DOHH2 (cell line): ENCODE data around the gene FMOD.

Experiments used
- H3F3A ChIP-seq: fragments of 200-600 bp; sonication (generic), shearing (Covaris generic); 2 replicates; pipeline ENCODE4 v1.6.0; 2016; ENCODE audit warnings: antibody characterized with exemption, mild to moderate bottlenecking; ENCODE audit not compliant: control insufficient read depth, insufficient read depth
- H3K27ac ChIP-seq: fragments of 200-600 bp; sonication (generic); 2 replicates; pipeline ENCODE4 v1.5.1; 2014; ENCODE audit warnings: low read depth, mild to moderate bottlenecking, low read length, moderate library complexity
- H3K27me3 ChIP-seq: fragments of 200-600 bp; sonication (generic); 2 replicates; pipeline ENCODE4 v1.6.1; 2014; ENCODE audit warnings: mild to moderate bottlenecking, low read length, mixed read lengths; ENCODE audit not compliant: control insufficient read depth
- H3K36me3 ChIP-seq: fragments of 200-600 bp; sonication (generic); 2 replicates; pipeline ENCODE4 v1.6.1; 2014; ENCODE audit warnings: mild to moderate bottlenecking, low read length, moderate library complexity, mixed read lengths; ENCODE audit not compliant: control insufficient read depth
- H3K4me1 ChIP-seq: fragments of 200-600 bp; sonication (generic); 2 replicates; pipeline ENCODE4 v1.6.1; 2014; ENCODE audit warnings: mild to moderate bottlenecking, low read length, mixed read lengths; ENCODE audit not compliant: control insufficient read depth
- H3K4me2 ChIP-seq: fragments of 200-600 bp; sonication (generic); 2 replicates; pipeline ENCODE4 v1.6.0; 2014; ENCODE audit warnings: mild to moderate bottlenecking, low read length, moderate library complexity
- H3K4me3 ChIP-seq: fragments of 200-600 bp; sonication (generic); 2 replicates; pipeline ENCODE4 v1.5.1; 2014; ENCODE audit warnings: mild to moderate bottlenecking, low read length, mixed read lengths
- H3K79me2 ChIP-seq: fragments of 200-600 bp; sonication (generic); 2 replicates; pipeline ENCODE4 v1.6.1; 2014; ENCODE audit warnings: mild to moderate bottlenecking, low read length, mixed read lengths; ENCODE audit not compliant: control insufficient read depth
- H3K9me2 ChIP-seq: fragments of 200-600 bp; sonication (generic); replicated peaks from 2 replicates; pipeline ENCODE4 v1.6.1; 2014; ENCODE audit warnings: mild to moderate bottlenecking, low read length, mixed read lengths; ENCODE audit not compliant: control insufficient read depth
- H3K9me3 ChIP-seq: fragments of 200-600 bp; sonication (generic); 2 replicates; pipeline ENCODE4 v1.6.1; 2014; ENCODE audit warnings: antibody characterized with exemption, low read length, mixed read lengths; ENCODE audit not compliant: control insufficient read depth, insufficient read depth
- H4K20me1 ChIP-seq: fragments of 200-600 bp; sonication (generic); 2 replicates; pipeline ENCODE4 v1.6.0; 2014; ENCODE audit warnings: low read depth, mild to moderate bottlenecking, antibody characterized with exemption, low read length, moderate library complexity; ENCODE audit not compliant: control insufficient read depth, insufficient read depth
- EZH2phosphoT487 ChIP-seq: fragments of 200-600 bp; sonication (generic); IDR thresholded peaks from 2 replicates; pipeline ENCODE4 v1.6.1; 2017; ENCODE audit warnings: borderline replicate concordance, mild to moderate bottlenecking, antibody characterized with exemption, low read length, moderate library complexity, mixed read lengths
- TF ChIP-seq, protein P1 (sequence below): fragments of 200-600 bp; sonication (generic); IDR thresholded peaks from one replicate; pipeline ENCODE4 v1.5.1; 2014; ENCODE audit warnings: antibody characterized with exemption, mild to moderate bottlenecking, low read depth, low read length; ENCODE audit not compliant: poor library complexity, severe bottlenecking

Gene FMOD

DNA sequence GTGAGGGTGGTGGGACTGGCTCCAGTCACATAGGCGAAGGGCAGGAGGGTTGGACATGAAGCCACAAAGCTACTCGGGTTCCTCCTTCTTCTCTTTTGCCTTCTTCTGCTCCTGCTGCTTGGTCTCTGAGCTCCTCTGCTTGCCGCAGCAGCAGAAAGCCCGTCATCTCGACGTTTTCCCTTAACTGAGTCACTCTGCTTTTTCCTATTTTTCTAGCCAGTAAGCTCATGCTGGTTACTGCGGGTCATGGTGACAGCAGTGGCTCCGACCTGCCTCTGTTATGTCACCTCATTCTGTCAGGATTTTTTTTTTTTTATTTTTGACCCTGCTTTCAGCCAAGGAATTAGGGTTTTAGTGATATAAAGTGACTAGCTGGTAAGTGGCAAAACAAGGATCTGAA lies 2.6 kb upstream of the FMOD start:
- H4K20me1 ChIP-seq = no peaks in the 10 kb centered on the region

DNA sequence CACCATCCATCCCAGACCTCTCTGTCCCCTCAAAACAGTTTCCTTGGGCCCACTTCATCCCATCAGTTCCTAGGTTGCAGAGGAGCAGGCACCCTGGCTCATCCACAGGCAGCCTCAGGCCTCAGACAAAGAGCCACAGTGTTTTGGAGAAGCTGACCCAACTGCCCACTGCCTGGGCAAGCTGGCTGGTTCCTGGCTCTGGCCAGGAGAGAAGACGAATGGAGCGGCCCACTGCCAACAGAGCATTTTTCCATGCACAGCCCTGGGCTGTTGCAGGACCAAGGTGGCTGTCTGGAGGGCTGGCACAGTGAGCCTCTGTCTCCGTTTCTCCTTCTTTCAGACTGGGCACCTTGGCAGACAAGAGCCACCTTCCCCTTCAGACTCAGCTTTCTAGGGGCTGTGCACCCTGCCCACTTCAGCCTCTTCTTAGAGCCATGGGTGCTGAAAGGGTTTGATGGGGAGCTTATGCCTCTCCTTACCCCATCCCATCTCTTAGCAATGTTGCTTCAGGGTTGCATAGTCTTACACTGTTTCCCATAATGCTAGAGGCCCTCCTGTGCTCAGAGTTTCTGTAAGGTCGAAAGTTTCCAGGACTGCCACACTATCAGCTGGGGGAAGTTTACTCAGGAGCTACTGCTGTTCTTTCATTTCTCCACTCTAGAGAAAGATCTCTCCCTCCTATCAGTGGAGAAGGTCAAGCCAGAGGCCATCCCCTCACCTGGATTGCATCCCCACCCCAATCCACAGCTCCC lies 973 bp downstream of the FMOD start:
- H3K27me3 ChIP-seq = peaks cover 28% of the 10 kb centered on the region
- H3K9me3 ChIP-seq = no peaks in the 10 kb centered on the region
- H3K36me3 ChIP-seq = no peaks in the 10 kb centered on the region
- no peak overlapping the region for H3K27ac ChIP-seq
- H4K20me1 ChIP-seq = no peaks in the 10 kb centered on the region
- H3K79me2 ChIP-seq = no peaks in the 10 kb centered on the region
- H3F3A ChIP-seq = no peaks in the 10 kb centered on the region
- no peak overlapping the region for H3K4me3 ChIP-seq
- H3K9me2 ChIP-seq = no peaks in the 10 kb centered on the region
- H3K4me1 ChIP-seq = peaks cover 10% of the 10 kb centered on the region
- no peak overlapping the region for H3K4me2 ChIP-seq
- TF ChIP-seq EZH2phosphoT487 = no peak
- TF ChIP-seq, protein P1, sequence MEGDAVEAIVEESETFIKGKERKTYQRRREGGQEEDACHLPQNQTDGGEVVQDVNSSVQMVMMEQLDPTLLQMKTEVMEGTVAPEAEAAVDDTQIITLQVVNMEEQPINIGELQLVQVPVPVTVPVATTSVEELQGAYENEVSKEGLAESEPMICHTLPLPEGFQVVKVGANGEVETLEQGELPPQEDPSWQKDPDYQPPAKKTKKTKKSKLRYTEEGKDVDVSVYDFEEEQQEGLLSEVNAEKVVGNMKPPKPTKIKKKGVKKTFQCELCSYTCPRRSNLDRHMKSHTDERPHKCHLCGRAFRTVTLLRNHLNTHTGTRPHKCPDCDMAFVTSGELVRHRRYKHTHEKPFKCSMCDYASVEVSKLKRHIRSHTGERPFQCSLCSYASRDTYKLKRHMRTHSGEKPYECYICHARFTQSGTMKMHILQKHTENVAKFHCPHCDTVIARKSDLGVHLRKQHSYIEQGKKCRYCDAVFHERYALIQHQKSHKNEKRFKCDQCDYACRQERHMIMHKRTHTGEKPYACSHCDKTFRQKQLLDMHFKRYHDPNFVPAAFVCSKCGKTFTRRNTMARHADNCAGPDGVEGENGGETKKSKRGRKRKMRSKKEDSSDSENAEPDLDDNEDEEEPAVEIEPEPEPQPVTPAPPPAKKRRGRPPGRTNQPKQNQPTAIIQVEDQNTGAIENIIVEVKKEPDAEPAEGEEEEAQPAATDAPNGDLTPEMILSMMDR = no peak

More for the DNA sequence above, 2.6 kb upstream of the FMOD start:
- H3K36me3 ChIP-seq = no peaks in the 10 kb centered on the region
- no peaks in the 10 kb centered on the region for H3K9me3 ChIP-seq
- no peaks in the 10 kb centered on the region for H3K9me2 ChIP-seq
- TF ChIP-seq, protein P1 = no peak
- no peaks in the 10 kb centered on the region for H3F3A ChIP-seq
- no peak overlapping the region for H3K27ac ChIP-seq
- H3K4me1 ChIP-seq = peaks cover 10% of the 10 kb centered on the region
- no peaks in the 10 kb centered on the region for H3K79me2 ChIP-seq
- H3K4me3 ChIP-seq = no peak overlapping the region
- no peak overlapping the region for H3K4me2 ChIP-seq
- peaks cover 41% of the 10 kb centered on the region for H3K27me3 ChIP-seq

DNA sequence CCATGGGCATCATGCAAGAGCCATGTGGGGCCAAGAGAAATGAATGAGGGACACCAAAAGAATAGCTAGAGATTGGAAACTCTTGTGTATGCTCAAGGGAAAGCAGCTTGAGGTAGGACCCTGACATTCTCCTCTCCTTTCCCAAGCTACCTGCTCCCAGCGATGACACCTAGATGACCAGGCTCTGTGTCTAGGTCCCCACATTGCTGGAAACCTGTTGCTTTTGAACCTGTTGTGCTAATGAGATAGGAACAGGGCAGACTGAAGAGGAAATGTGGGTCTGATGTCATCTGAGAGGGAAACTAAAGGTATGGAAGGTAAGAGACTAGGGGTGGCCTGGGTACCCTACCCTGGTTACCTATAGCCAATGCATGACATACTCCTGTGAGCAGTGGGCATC lies 1.8 kb downstream of the FMOD start:
- Histone ChIP-seq H3K4me3 (no peak overlapping the region), H4K20me1 (no peaks in the 10 kb centered on the region), H3F3A (no peaks in the 10 kb centered on the region), H3K4me1 (peaks cover 10% of the 10 kb centered on the region), H3K27ac (no peak overlapping the region), H3K9me3 (no peaks in the 10 kb centered on the region), H3K79me2 (no peaks in the 10 kb centered on the region), H3K36me3 (no peaks in the 10 kb centered on the region), H3K4me2 (no peak overlapping the region), H3K9me2 (no peaks in the 10 kb centered on the region), H3K27me3 (peaks cover 27% of the 10 kb centered on the region)
- TF ChIP-seq, protein P1 = no peak
- no peak for TF ChIP-seq EZH2phosphoT487
